Brain pericyte (primary cell): ENCODE measurements around the gene CNTNAP4.

Experiments
- DNase-seq: peaks from one replicate; pipeline ENCODE4 v3.0.0-alpha.2; 2012; ENCODE audit warnings: low read depth, low spot score

CNTNAP4 gene

DNA sequence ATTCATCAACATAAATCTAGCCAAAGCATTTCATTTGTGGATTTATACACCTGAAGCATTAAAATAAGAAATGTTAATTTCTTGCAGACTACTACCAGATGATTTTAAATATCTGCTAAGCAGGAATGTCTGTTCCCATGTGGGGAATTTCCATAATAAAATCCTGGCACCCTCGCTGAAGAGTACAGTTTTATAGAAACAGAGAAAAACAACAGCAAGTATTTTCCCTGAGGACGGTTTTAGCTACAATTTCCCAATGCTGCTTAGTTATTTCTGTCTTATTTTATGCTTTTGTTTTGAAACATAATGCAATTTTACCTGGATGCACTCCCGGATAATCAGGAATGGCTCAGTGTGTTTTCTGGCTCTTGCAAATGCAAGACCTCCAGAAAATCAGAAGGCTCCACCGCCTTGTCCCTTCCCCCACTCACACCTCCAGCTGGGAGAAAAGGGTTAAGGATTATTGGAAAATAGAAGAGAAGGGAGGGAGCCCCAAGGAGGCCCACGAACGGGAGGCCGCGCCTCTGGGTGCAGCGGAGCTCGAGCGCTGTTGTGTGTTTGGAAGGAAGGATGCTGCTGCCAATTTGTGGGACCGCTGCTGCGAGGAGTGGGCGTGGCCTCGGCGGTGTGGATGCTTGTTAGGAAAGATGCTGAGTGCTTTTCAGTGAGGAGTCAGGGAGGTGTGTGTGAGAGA is at the start of gene CNTNAP4:
Gene CNTNAP4 (plus strand): TSS at position 657 of the 694 bp plus-strand sequence. CDS start 262 bp downstream, outside the sequence.
- DNase-seq = no peak

DNA sequence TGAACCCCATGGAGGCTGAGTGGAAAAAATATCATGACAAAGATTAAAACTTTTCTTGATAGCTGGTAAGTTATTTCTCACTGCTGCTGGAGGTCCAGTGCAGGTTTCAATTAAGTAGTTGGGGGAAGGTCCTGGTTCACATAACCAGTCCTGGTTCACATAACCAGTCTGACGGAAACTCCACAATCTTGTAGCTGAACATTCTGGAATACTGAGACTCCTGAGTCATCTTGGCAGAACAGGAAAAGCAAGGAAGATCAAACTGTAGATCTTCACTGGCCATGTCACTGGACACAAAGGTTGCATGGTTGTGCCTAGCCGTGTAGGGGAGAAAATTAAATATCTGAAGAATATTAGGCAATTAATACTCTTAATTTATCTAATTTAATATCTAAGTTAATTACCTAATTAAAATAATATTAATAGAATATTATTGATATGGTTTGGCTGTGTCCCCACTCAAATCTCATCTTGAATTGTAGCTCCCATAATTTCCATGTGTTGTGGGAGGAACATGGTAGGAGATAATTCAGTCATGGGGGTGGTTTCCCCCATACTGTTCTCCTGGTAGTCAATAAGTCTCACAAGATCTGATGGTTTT is 48.6 kb upstream of the CNTNAP4 start:
- DNase-seq = no peak

DNA sequence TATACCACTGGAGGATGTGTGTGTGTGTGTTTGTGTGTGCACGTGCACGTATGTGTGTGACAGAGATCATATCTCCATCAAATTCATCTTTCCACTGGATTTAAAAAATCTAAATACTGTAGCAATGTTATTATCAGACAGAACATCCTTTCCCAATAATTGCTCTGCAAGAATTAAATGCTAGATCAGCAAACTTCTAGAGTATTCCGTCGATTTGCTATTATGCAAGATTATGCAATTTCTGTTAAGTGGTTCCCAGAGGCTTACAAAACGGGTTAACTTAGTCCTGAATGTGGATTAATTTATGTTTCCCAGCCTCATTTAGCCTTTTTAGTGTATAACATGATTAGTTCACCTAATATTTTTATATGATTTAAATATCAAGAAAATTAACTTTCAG is 44.5 kb upstream of the CNTNAP4 start:
- DNase-seq = no peak

DNA sequence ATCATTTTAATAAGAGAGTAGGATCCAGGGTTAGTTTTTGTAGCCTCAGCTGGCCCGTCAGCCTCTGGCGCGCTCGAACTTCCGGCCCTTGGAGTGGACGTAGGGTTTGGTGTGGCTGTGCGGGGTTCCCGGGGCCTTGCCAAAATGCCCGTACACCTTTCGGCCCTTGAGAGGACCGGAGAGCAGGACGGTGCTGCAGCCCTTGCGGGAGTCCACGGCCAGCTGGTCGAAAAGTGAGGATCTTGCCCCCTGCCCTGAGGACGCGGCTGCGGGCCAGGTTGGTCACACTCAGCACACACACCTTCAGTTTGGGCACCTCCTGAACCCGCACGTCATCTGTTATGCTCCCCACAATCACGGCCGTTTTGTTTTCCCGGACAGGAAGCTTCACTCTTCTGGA is 42.2 kb upstream of the CNTNAP4 start:
- no peak for DNase-seq

DNA sequence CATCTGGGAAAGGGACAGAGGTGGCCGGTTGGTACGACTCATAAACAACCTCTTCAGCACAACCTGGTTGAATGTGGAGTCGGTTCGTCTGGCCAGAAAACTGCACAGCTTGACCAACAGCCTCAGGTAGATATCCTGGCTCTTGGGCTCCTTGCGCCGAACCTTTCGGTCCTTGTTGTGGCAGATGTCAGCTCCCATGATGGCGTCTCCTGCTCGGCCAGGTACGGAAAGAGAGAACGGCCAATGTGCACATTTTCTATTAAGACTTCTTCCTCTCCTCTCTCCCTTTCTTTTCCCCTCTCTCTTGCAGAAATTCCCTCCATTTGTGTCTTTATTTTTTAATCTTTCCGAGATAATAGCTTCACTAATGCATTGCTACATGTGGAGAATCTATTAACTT is 41.8 kb upstream of the CNTNAP4 start:
- no peak for DNase-seq

DNA sequence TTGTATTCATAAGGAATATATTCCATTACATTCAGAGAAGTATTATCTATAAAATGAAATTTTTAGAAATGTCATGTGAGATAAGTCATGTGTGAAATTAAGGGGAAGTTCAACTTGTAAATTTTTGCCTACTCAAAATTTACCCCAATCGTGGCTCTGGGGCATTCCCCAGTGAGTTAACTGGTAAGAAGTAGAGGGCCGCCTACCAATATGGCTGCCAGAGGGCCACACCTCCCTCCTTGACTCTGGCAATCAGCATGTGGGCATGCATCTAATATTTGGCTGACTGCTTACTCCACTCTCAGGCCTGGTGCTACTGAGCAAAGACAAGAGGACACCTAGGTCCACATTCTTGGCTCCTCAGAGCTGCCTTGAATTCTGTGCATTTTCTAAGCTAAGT is 39.7 kb upstream of the CNTNAP4 start:
- no peak for DNase-seq

DNA sequence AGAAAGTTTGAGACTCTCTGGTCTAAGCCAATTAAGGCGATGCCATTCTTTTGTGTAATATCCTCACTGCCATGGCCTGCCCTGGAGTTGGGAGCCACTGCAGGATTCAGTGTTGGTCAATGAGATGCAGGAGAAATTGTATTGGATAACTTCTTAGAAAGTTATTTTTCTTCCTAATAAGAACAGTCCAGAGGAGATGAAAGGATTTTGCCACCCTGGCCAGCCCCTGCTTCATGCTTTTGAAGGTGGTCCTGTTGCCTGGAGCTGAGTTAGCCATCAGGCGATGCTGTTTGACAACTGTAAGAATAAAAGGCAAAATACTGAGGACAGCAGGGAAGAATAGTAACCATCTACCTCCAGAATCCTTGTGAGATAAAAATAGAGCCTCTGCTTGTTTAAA is 35.4 kb upstream of the CNTNAP4 start:
- no peak for DNase-seq

DNA sequence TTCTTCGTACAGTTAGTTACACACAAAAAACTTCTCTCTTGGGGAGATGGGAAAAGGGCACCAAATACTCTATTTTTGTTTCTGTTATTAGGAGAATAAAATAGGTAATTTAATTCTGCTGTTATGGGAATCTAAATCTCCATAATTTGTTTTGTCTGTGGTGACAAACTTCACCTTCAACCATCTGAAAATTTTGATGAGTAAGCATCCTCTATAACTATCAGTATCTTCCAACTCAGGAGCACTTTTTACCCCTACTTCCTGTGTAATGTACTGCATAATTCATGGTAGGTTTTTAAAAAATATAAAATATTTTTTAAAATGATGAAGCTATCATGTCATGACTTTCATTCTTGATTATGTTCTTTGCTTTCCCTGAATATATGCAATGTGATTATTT is 33.6 kb upstream of the CNTNAP4 start:
- no peak for DNase-seq

DNA sequence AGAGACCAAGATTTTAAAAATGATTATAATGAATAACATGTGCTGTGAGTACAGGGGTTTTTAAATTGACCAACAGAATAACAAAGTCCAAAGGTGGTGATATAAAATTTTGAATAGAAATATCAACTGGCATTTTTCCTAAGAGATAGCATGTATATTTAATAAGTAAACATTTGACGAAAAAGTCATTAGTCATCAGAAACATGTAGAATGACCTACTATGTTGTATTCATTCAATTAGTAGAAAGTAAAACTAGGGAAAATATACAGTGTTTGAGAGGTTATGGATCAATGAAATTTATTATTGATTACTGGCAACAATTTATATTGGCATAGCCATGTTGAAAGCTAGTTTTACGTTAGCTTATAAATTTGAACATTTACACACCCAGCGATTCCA is 30.6 kb upstream of the CNTNAP4 start:
- no peak for DNase-seq

DNA sequence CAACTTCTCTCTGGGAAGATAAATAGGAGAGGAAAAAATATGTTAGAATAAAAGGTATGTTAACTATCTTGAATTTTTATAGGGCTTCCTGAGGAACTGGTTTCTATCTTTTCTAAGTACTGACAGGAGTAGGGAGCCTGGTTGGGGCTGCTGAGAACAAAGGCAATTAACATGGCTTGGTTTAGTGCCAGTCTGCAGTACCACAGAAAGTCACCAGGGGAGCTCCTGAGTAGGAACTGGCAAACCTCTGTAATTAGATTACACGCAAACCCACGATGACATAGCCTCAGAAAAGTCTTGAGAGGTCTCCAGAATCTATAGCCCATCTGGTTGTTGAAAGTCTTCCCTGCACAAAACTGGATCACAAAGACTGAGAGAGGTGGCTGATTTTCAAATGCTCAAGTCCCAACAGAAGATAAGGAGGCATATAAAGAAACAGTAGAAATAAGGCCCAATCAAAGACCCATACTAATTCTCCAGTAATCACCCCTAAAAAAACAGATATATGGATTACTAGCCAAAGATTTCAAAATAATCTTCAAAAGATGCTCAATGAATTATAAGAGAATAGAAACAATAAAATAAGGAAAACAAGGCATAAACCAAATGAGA is 11.7 kb upstream of the CNTNAP4 start:
- no peak for DNase-seq

DNA sequence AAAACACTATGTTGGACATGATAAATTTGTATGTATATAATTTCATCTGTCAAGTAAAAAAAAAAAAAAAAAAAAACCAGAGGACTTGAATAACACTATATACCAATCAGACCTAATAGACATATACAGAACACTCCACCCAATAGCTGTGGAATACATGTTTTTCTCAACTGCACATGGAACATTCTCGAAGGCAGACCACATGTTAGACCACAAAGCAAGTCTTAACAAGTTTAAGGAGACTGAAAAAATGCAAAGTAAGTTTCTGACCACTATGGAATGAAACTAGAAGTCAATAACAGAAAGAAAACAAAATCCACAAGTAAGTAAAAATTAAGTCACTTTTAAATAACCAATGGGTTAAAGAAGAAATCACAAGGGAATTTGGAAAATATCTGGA is 8.4 kb upstream of the CNTNAP4 start:
- no peak for DNase-seq

DNA sequence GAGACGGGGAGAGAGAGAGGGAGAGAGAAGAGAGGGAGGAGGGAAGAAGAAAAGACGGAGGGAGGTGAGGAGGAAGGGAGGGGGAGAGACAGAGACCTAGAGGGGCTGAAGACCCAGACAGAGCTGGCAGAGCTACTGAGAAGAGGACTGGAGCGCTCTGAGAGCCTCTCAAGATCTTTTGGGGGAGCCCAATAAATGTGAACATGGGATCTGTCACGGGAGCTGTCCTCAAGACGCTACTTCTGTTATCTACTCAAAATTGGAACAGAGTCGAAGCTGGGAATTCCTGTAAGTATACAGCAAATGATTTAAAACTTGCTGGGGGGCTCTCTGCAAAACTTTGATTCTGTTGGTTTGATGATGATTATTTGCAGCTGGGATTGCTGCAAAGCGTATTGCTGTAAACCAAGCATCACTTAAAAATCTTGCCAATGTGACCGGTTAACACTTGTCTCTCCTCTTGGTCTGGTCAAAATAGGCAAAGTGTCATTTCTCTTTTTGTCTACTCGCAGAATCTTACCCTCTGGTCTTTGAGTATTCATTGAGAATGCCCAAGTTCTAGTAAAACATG is 344 bp downstream of the CNTNAP4 start:
- no peak for DNase-seq

DNA sequence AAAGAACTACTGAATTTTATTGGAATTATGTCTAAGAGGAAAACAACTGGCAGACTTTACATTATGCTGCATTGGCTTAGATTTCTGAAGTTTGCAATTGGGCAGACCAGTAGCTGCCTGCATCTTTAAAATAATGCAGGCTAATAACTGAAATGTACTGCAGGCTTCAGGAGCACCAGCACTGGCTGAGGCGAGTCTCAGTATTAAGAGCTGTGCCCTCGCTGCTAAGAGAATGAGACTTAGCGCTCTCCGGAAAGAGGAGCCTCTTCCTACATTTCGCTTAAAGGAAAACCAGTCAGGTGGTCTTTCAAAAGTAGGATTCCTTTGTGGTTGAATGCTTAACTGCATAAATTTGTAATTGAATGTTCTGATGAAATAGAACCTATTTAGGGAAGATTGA is 885 bp downstream of the CNTNAP4 start:
- no peak for DNase-seq

DNA sequence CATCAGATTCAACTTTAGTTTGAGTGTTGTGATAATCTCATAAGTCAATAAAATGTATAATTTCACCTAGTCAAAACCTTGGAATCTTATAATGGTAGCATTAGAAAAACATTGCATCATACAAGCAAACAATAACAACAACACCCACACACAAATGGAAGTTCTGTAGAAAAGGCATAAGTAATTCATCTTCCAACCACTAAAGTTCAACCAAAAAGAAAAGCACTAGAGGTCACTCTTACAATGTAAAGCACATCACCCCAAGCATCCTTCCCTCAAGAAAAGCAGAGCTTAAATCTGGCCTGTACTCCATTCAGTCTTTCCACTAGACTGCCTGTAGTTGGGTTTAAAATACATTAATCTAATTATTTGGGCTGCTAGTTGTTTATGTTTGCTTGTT is 1.8 kb downstream of the CNTNAP4 start:
- DNase-seq = no peak

DNA sequence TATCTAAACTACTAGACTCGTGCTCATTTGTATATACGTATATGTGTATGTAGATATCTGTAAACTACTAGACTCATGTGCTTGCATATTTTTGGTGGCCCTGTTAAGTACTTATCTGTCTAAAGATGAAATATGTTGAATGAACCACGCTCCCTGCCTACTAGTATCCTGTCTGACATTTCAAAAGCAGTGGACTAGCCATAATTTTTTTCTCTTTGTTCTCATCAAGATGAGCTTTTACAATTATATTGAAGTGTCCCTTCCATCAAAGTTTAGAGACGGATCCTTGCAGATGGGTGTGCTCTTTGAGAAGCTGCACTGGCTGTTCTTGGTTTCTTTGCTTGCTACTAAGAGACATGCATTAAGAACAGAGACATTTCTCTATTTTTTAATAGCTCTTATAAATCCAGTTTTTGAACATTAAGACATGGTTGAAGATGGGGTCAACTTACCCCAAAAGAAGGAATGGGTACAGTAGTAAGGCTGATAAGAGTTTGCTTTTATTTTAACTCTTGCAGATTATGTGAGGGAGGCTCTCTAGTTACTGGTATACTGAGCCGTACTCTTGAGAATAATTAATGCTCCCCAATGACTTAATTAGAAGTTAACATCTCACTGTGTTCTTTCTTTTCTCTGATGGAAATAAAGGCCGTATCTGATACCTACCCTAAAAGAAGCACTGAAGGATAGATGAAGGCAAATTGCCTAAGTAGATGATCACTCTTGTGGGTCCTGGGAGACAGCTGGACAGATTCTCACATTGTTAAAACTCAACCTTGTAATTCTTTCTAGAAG is 3.4 kb downstream of the CNTNAP4 start:
- no peak for DNase-seq

DNA sequence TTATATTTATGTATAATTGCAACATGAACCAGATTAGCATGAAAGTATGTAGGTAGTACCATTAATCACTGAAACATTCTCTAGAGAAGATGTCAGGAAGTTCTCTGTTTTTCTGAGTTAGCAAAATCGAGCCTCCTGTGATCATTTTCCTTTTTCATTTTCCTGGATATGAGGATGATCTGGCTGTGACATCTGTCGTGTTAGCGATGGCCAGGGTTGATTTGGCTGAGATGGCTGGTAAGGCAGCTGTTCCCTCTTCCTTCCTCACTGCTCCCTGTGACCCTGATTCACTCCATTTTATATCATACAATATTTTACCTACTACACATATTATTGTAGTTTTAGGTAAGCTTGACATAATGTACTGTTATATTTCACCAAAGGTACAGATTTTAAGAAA is 10.3 kb downstream of the CNTNAP4 start:
- no peak for DNase-seq

DNA sequence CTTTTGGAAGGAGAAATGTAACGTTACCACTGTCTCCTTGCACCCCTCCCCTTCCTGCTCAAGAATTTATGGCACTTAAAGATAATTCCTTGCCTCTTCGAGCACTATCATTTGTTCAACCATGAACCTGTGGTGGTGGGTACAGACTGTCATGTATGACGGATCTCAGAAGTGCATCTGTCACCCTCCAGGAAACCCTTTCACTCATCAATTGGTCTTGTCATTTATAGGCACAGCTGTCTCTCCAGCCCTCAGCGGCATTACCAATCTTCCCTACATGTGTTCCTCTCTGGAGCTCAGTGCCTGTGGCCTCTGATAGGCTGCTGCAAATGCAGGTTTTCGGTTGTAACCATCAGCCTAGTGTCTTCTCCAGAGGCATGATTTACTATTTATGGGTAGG is 15.0 kb downstream of the CNTNAP4 start:
- no peak for DNase-seq

DNA sequence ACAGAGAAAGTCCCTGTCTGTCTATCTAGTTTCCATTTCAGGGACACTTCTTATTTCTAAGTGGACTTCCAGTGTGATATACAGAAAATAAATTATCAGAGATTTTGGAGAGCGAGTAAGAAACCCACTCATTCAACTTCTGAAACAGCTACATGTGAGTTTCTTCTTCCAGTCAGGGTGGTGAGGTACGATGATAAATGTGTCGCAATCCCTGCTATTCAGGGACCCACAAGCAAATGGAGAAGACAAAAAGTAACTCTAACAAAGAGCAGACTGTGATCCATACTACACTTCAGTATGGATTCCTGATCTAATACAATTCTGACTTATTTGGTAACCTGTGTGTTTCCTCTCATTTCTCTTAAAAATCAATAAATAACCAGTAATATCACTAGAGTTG is 16.8 kb downstream of the CNTNAP4 start:
- DNase-seq = no peak

DNA sequence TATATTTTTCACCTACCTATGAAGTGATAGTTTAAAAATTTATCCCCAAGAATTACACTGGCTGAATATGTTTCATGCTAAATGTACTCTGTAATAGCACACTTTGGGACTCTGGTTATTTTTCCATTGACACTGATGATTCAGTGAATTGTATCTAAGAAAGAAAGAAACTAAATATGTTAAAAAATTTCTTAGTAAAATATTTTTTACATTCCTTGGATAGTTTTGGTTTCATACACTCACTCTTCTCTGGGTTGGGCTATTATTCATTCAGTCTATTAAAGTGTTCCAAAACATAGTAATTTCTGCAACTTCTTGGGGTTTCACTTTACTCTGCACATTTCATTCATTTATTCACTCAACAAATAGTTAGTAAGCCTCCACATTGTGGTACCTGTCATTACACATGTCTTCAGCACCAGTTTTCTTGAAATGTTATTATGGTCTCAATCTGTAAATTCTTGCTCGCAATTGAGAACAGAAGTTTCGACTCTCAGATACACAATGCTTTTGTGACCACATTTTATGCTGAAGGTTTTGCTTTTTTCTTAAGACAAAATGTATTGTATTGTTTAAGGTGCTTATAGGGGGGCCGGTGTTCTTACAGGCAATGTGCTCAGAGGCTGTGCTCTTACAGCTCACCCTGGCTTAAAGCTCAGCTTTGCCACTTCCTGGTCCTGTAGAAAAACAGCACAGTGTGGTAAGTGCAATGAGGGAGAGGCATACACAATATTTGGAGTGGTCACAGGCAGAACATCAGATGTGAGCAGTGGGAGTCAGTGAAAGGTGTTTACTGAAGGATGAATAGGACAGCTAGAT is 17.4 kb downstream of the CNTNAP4 start:
- no peak for DNase-seq

DNA sequence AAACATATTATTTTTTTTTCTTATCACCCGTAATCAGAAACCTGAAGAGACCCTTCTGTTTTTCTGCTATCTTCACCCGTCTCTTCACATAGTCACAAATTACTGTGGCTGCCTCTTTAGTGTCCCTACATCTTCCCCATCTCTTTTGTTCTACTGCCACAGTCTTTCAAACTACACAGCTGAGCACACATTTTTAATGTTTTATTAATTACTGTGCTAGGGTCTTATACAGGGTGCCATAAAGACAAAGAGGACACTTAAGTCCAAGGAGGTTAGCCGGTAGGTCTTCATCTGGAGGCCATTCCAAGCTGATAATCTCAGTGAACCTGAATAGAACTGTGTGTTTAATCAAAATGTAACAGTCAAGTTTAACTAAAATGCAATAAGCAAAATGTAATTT is 20.7 kb downstream of the CNTNAP4 start:
- DNase-seq = no peak

DNA sequence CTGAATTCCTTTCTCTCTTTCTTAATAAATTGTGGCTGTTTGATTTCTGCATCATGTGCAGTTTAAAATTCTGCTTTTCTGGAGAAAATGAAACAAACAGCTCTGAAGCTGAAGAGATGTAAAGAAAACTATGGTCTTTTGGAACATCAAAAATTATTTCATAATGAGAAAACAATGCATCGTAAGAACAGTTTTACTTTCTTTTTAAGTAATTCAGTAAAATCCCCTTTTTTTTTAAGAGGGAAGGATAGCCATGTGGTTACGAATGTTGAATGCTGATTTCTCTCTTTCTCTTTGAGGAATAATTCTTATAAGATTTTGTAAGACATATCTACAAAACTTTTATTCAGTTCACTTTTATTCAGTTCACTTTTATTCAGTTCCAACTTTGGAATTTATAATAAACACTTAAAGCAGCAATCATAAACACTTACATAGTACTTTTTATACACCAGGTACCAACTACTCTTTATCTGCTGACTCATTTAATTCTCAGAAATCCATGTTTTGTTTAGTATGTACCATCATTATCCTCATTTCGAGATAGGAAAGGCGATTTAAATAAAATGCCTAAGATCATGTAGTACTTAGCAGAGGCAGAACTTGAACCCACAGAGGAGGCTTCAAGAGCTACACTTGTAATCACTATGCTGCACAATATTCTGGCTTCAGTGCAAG is 26.6 kb downstream of the CNTNAP4 start:
- DNase-seq = no peak
